GDM1 (cell line): Measurements from ENCODE around the gene SPNS3.

Source experiments
- DNase-seq: peaks from one replicate; lab custom pipeline; 2025; lab: John Stamatoyannopoulos, UW

SPNS3 gene

DNA sequence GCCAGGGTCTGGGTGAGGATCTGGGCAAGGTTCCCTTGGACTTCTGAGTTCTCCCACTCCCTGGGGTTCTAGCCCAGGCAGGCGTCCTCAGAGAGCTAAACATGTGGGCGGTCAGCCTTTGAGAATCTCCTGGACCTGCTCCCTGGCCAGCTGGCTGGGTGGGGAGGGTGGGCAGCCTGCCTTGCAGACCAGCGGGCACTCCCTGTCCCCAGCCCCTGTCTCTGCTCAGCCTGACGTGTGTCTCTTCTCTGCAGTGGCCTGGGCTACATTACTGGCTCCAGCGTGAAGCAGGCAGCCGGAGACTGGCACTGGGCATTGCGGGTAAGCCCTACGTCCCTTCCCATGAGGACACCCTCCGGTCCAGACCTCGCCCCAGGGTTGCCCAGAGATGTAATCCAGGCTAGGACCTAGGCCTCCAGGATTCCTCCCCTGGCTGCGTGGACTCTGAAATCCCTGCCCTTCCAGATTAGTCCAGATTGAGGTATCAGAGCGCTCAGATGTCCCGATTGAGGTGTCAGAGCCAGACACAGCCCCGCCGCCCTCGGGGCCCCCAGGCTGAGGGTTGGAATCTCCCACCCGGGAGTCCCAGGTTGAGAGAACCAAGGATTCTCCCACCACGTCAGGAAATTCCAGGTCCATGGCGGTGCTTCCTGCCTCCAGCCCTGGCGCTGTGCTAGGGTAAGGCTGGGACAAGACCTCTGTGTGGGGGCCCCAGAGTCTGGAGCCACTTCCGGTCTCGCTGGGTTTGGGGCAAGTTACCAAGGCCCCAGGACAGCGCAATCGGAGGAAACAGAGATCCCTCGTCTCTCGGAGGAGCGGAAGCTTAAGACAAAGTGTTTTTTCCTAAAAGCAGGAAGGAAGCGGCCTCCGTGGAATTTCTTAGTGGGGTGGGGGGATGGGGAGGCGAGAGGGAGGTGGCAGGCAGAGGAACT, 97.3 kb downstream of the SPNS3 start:
- DNase-seq, result no peak

DNA sequence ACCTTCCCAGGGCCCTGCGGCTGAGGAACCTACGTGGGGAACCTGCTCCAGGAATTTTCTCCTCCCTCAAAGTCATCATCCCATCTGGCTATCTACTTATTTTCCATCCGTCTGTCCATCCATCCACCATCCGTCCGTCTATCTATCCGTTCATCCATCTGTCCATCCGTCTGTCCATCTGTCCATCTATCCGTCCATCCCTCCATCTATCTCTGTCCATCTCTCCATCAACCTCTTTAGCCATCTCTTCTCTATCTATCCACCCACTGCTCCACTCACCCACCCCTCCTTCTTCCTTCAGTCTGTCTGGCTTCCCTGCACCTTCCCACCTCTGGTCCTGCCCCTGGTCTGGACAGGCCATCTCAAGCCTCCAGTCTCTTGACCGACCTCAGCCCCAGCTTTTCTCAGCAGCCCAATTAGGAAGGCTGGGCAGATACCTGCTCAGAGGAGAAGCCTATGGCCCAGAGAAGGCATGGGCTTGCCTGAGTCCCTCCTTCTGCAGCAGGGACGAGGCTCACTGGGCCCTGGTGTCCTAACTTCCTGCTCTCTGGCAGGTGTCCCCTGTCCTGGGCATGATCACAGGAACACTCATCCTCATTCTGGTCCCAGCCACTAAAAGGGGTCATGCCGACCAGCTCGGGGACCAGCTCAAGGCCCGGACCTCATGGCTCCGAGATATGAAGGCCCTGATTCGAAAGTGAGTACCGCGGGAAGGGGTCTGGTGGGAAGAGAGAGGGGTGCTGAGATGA, 98.4 kb downstream of the SPNS3 start:
- DNase-seq, result no peak

DNA sequence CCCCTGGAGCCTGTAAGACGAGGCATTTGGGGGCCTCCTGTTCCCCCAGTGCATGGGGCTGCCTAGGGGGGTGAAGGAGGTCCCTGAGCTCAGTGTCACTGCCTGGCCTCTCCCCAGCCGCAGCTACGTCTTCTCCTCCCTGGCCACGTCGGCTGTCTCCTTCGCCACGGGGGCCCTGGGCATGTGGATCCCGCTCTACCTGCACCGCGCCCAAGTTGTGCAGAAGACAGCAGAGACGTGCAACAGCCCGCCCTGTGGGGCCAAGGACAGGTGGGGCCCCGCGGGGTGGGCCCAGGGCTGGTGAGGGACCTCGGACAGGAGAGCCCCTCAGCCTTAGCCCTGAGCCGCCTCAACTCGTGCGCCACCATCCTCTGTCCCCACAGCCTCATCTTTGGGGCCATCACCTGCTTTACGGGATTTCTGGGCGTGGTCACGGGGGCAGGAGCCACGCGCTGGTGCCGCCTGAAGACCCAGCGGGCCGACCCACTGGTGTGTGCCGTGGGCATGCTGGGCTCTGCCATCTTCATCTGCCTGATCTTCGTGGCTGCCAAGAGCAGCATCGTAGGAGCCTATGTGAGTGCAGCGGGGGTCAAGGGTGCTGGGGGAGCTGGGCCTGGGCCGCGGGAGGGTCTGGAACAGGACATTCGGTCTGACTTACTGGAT, 99.3 kb downstream of the SPNS3 start:
- no peak for DNase-seq

DNA sequence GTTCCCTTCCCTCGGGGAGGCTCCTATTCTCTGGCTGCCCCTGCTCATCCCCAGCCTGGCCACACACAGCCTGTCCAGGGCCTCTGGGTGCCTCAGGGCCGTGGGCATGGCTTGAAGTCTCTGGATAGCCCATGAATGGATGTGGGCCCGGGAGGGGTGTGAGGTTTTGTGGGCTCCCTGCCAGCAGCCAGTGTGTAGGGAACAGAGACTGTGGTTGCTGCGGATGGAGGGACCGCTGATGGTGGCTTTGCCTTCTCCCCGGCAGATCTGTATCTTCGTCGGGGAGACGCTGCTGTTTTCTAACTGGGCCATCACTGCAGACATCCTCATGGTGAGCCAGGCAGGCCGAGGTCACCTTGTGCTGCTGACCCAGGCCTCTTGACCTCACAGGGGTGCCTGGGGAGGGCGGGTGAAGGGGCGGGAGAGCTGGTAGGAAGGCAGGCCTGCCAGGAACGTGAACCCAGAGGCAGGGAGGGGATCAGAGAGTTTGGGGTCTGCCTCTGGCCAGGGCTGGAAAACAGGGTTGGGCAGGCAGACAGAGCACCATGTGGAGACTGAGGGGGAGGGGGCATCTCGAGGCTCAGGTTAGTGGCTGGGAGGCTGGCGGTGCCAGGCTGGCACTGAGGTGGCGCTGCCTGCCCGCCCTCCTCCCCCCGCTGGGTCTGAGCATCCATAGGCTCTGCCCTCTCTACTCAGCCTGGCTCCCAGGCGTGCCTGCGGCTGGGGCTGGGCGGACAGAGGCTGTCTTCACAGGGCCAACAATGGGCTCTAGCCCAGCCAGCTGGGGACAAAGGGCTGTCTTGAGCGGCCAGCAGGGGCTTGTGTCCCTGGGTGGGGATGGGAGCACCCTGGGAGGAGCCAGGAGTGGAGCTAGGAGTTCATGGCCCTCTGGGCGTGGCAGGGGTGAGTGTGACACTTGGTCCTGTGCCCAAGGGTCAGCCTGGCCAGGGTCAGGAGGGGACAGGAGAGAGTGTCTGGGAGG, 100.1 kb downstream of the SPNS3 start:
- no peak for DNase-seq

DNA sequence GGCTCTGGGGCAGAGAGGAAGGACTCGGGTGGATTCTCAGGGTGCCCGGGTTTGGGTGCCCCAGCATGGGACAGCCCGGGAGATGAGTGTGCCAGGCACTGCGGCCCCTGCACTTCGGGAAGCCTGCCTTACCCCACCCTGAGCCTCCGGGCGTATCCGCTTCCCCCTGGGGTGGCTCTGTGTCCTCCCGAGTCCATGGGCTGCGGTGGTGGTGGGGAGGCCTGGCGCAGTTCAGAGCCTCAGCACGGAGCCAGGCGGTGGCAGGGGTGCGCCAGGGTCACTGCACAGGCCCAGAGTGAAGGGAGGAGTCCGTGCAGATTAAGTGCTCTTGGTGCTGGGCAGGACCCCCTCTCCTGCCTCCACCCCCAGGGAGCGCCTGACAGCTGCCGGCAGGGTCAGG, 100.8 kb downstream of the SPNS3 start:
- DNase-seq, result no peak

DNA sequence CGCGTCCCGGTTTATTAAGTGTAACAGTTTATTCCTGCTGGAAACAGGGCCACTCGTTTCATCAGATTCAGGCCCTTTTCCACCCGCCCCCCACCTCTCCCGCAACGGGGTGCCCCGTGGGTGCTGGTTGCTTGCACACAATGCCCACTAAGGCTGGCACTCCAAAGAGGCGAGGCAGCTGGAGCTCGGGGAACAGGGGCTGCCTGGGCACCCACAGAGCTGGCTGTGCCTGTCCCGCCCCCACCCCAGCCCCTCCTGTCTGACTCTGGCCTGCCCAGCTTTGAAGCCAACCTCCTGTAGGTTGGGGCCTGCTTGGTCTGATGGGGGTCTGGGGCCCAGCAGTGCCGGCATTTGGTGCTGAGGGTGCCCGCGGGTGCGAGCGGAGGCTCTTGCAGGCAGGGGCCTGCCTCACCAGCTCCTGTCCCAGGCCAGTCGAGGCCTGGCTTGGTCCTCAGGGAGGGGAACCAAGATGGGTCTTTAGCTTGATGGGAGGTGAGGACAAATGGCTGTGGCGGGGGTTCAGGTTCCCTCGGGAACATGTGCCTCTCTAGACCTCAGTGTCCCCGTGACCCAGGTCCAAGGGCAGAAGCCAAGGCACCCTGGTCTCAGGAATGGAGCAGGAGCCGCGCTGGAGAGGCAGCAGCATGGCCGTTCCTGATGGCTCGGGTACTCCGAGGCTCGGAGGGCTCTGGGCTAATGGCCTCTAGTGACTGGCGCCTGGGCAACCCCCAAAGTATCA, 101.4 kb downstream of the SPNS3 start:
- DNase-seq, result no peak

DNA sequence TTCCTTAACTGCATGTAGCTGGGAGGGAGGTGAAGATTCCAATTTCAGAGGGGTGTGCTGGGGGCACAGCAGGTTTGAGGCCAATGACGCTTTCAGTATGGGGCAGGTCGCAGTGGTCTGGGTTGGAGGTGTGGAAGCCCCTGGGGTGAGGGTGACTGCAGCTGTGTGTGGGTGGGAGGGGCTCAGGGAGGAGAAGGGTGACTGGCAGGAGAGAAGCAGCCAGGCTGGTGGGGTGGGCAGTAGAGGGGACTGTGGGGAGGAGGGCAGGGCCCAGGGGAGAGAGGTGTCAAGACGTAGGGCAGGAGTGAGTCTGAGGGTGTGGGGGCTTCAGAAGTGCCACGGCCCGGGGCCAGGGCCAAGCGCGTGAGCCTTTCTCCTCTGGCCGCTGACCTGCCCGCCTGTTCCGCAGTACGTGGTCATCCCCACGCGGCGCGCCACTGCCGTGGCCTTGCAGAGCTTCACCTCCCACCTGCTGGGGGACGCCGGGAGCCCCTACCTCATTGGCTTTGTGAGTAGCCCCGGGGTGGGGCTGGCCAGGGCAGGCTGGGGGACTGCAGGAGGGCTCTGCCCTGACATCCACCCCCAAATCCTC, 102.0 kb downstream of the SPNS3 start:
- no peak for DNase-seq

DNA sequence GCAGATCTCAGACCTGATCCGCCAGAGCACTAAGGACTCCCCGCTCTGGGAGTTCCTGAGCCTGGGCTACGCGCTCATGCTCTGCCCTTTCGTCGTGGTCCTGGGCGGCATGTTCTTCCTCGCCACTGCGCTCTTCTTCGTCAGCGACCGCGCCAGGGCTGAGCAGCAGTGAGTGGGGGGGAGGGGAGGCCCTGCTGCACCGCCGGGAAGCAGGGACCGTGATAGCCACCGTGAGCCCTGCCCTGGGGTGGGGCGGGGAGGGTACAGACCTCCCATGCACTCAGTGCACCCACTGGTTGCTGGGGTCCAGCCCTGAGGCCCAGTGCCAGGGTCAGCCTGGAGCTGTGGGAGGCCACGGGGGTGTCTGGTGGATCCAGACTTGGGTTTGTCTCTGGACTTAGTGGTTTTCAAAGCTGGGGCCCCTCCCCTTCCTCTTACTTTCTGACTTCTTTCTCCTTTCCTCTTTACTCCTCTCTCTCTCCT, 102.6 kb downstream of the SPNS3 start:
- DNase-seq, result no peak

DNA sequence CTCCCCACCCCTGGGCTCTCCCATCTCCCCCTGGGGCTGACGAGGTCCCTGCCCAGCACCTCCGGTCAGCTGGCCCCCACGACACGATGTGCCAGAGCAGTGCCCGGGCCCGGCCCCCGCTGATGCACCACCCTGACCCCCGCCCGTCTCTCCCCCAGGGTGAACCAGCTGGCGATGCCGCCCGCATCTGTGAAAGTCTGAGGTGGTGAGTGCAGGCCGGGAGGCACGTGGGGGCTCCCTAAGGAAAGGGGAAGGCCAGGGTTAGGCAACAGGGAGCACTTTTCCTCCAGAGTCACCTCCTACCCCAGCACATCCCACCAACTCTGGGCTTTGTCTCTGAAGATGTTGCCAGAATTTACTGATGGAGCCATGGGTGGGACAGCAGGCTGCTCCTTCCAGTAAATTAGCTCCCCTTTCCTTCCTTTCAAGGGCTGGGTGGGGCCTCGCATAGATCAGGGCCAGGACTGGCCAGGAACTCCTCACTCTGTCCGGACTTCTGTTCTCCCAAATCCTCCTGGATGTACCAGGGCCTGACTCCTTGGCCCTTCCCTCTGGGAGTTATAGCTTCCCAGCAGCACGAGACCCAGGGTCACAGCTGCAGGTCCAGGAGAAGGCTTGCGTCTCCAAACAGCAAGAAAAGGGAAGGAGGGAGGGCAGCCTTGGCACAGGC, 103.1 kb downstream of the SPNS3 start:
- DNase-seq, result no peak
